H1 (cell line): ENCODE results near the gene HYAL1. TPM values are rescaled to one million over a fixed set of nuclear protein-coding genes. Genes with fewer than 3 reads are reported as not detected.

ENCODE experiments used
- CBX8 ChIP-seq: fragments of 300-800, 300-1000 bp; sonication (generic); IDR thresholded peaks from 2 replicates; pipeline ENCODE4 v1.7.1; 2016; ENCODE audit warnings: low read depth, low read length, borderline replicate concordance
- CEBPB ChIP-seq: IDR thresholded peaks from 2 replicates; pipeline ENCODE4 v1.6.1; 2012; ENCODE audit warnings: low read depth, low read length
- CTCF ChIP-seq, 3 experiments: IDR thresholded peaks; 1 replicate in 2 of 3; 2 replicates in 1 of 3; pipeline versions ENCODE4 v1.5.1 to v1.6.1; 2011; ENCODE audit warnings: low read length in 3 of 3, mild to moderate bottlenecking in 3 of 3, inconsistent platforms in 2 of 3, low read depth in 1 of 3, moderate library complexity in 1 of 3; ENCODE audit not compliant: insufficient read depth in 1 of 3; ENCODE audit errors: control extremely low read depth in 1 of 3
- POLR2AphosphoS5 ChIP-seq: IDR thresholded peaks from 2 replicates; pipeline ENCODE4 v1.6.1; 2011; ENCODE audit warnings: low read depth, low read length
- RFX5 ChIP-seq: IDR thresholded peaks from 2 replicates; pipeline ENCODE4 v1.6.1; 2011; ENCODE audit warnings: low read depth, low read length, improper control_type of control experiment, borderline replicate concordance
- TAF1 ChIP-seq: IDR thresholded peaks from 2 replicates; pipeline ENCODE4 v1.6.1; 2011; ENCODE audit warnings: mild to moderate bottlenecking, low read depth, low read length
- polyA plus RNA-seq, 7 experiments: library from polyadenylated mRNA; depleted of rRNA in 3 of 7; stranded (reverse) in 5 of 7; unstranded in 2 of 7; fragments of >200 nt in 5 of 7; fragments of 200-250 nt in 2 of 7; gene quantifications; 1 replicate in 5 of 7; 2 replicates in 1 of 7; 4 replicates in 1 of 7; pipeline versions ENCODE4 v1.2.1 to v1.2.3, GENCODE V29; 2011 to 2013; ENCODE audit warnings: missing spikeins in 2 of 7, mixed read lengths in 2 of 7
- total RNA-seq: library from RNA; stranded (reverse); fragmentation: NEBNext Ultra II Directional; extraction: Animal tissue kit (Norgen Biotek cat#: 25700); gene quantifications from 2 replicates; pipeline ENCODE4 v1.2.1, GENCODE V29; 2021
- TF ChIP-seq, protein P1 (sequence below): fragments of 300-600 bp; sonication (generic); IDR thresholded peaks from 2 replicates; pipeline ENCODE4 v1.7.1; 2012; ENCODE audit warnings: low read length, moderate library complexity, mild to moderate bottlenecking, inconsistent platforms; ENCODE audit not compliant: insufficient replicate concordance

HYAL1 gene
- total and polyA plus RNA-seq, 2 of the 8 experiments (the other 6 are each of a cell fraction or from before 2014, with no cell fraction given), result 2.0 to 5.4 TPM

DNA sequence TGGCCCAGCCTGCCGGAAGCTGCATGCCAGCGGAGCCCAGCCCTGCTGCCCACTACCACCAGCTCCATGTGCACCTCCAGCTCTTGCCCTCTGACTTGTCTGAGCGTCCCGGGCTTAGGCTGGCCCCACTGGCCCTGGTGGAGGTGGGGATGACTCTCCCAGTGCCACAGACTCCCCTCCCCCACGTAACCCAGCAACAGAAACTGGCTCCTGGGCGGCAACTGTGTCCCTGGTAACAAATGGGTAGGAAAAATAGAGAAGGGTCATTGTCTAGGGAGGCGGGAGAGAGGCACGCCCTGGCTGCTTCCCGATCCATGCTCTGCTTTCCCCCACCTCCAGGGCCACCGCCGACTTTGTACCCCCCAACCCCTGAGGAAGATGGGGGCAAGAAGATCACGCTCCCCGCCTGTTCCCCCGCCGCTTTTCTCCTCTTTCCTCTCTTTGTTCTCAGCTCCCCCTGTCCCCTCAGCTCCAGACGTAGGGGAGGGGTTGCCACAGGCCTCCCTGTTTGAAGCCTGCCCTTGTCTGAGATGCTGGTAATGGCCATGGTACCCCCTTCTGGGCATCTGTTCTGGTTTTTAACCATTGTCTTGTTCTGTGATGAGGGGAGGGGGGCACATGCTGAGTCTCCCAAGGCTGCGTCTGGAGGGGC is 45.2 kb downstream of the HYAL1 start (continued):
- TF ChIP-seq, protein P1, sequence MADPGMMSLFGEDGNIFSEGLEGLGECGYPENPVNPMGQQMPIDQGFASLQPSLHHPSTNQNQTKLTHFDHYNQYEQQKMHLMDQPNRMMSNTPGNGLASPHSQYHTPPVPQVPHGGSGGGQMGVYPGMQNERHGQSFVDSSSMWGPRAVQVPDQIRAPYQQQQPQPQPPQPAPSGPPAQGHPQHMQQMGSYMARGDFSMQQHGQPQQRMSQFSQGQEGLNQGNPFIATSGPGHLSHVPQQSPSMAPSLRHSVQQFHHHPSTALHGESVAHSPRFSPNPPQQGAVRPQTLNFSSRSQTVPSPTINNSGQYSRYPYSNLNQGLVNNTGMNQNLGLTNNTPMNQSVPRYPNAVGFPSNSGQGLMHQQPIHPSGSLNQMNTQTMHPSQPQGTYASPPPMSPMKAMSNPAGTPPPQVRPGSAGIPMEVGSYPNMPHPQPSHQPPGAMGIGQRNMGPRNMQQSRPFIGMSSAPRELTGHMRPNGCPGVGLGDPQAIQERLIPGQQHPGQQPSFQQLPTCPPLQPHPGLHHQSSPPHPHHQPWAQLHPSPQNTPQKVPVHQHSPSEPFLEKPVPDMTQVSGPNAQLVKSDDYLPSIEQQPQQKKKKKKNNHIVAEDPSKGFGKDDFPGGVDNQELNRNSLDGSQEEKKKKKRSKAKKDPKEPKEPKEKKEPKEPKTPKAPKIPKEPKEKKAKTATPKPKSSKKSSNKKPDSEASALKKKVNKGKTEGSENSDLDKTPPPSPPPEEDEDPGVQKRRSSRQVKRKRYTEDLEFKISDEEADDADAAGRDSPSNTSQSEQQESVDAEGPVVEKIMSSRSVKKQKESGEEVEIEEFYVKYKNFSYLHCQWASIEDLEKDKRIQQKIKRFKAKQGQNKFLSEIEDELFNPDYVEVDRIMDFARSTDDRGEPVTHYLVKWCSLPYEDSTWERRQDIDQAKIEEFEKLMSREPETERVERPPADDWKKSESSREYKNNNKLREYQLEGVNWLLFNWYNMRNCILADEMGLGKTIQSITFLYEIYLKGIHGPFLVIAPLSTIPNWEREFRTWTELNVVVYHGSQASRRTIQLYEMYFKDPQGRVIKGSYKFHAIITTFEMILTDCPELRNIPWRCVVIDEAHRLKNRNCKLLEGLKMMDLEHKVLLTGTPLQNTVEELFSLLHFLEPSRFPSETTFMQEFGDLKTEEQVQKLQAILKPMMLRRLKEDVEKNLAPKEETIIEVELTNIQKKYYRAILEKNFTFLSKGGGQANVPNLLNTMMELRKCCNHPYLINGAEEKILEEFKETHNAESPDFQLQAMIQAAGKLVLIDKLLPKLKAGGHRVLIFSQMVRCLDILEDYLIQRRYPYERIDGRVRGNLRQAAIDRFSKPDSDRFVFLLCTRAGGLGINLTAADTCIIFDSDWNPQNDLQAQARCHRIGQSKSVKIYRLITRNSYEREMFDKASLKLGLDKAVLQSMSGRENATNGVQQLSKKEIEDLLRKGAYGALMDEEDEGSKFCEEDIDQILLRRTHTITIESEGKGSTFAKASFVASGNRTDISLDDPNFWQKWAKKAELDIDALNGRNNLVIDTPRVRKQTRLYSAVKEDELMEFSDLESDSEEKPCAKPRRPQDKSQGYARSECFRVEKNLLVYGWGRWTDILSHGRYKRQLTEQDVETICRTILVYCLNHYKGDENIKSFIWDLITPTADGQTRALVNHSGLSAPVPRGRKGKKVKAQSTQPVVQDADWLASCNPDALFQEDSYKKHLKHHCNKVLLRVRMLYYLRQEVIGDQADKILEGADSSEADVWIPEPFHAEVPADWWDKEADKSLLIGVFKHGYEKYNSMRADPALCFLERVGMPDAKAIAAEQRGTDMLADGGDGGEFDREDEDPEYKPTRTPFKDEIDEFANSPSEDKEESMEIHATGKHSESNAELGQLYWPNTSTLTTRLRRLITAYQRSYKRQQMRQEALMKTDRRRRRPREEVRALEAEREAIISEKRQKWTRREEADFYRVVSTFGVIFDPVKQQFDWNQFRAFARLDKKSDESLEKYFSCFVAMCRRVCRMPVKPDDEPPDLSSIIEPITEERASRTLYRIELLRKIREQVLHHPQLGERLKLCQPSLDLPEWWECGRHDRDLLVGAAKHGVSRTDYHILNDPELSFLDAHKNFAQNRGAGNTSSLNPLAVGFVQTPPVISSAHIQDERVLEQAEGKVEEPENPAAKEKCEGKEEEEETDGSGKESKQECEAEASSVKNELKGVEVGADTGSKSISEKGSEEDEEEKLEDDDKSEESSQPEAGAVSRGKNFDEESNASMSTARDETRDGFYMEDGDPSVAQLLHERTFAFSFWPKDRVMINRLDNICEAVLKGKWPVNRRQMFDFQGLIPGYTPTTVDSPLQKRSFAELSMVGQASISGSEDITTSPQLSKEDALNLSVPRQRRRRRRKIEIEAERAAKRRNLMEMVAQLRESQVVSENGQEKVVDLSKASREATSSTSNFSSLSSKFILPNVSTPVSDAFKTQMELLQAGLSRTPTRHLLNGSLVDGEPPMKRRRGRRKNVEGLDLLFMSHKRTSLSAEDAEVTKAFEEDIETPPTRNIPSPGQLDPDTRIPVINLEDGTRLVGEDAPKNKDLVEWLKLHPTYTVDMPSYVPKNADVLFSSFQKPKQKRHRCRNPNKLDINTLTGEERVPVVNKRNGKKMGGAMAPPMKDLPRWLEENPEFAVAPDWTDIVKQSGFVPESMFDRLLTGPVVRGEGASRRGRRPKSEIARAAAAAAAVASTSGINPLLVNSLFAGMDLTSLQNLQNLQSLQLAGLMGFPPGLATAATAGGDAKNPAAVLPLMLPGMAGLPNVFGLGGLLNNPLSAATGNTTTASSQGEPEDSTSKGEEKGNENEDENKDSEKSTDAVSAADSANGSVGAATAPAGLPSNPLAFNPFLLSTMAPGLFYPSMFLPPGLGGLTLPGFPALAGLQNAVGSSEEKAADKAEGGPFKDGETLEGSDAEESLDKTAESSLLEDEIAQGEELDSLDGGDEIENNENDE, result no peak
- no peak for TF ChIP-seq CBX8
- no peak for TF ChIP-seq RFX5
- TF ChIP-seq CTCF (IDR thresholded peaks at IDR 0.05; ENCODE audit: control extremely low read depth in 1 of 3, insufficient read depth in 1 of 3, low read depth in 1 of 3, low read length in 3 of 3), result no peak
- no peak for TF ChIP-seq POLR2AphosphoS5
- no peak for TF ChIP-seq CEBPB
- TF ChIP-seq TAF1, result no peak
